Dedifferentiated amniotic fluid mesenchymal stem cell (primary cell): ENCODE measurements around the gene JAG1.
"Not testable (repeated sequence)": the region's sequence is repeated elsewhere in the genome, so short reads cannot be mapped to it uniquely, and the experiment has no call there.

Experiments used
- DNase-seq: peaks from one replicate; pipeline ENCODE4 v3.0.0-alpha.2; 2016; ENCODE audit errors: extremely low spot score

JAG1 gene

GRCh38 chr20:10611357-10611756, 62.4 kb downstream of the JAG1 start:
- no peak for DNase-seq

DNA sequence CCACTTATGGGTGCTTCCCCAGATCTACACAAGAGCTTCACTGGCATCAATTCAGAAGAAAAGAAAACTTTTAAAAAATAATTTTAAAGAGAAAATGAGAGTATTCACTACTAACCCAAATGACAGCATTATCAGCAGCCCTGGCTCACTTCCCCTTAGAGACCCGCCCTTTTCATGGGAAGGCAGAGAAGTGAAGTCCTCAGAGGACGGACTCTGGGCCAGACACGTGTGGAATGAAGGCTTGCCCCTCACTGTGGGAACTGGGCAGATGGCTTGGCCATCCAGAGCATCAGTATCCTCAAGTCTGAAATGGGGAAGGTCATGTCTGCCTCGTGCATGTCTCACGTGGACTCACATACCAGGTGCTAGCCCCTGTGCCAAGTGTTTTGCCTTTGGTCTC, 63.5 kb downstream of the JAG1 start:
- DNase-seq, result no peak

DNA sequence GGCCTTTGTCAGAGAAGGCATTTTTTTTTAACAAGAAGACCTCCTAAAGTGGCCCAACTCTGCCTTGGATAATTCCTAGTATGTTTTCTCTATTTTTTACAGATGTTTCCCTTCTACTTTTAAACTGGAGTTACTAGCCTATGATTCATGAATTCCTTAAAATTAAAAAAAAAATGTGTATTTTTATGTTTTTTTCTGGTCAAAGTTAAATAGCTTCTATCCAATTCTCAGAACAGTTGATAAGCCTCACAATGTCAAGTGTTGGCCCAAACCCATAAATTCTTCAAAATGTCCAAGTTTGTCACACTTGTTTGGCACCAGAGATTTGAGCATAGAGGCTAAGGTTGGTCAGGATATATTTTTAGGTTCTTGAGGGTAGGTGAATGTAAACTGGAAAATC, 64.0 kb downstream of the JAG1 start:
- peak; percentile 62 for DNase-seq

DNA sequence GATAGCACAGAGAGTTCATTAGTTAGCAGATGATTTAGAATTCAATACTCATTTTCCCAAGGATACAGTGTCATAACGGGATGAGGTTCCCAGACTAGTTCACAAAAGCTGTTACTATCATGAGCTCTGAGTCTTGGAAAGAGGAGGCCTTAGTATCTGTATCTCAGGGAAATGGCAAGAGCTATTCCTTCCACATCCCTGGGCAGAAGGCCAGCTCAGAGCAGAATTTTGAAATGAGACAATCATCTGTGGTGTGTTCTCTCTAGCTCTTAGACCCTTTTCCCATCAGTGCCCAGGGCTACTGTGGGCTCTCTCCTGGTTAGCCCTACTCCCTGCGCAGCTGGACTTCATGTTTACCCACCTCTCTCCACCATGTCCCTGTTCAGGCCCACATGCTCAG, 64.5 kb downstream of the JAG1 start:
- peak; percentile 53 for DNase-seq

GRCh38 chr20:10605547-10606195, 68.1 kb downstream of the JAG1 start:
- no peak for DNase-seq

- DNase-seq, result no peak
Measured at GRCh38 chr20:10604865-10605440, 68.8 kb downstream of the JAG1 start.

DNA sequence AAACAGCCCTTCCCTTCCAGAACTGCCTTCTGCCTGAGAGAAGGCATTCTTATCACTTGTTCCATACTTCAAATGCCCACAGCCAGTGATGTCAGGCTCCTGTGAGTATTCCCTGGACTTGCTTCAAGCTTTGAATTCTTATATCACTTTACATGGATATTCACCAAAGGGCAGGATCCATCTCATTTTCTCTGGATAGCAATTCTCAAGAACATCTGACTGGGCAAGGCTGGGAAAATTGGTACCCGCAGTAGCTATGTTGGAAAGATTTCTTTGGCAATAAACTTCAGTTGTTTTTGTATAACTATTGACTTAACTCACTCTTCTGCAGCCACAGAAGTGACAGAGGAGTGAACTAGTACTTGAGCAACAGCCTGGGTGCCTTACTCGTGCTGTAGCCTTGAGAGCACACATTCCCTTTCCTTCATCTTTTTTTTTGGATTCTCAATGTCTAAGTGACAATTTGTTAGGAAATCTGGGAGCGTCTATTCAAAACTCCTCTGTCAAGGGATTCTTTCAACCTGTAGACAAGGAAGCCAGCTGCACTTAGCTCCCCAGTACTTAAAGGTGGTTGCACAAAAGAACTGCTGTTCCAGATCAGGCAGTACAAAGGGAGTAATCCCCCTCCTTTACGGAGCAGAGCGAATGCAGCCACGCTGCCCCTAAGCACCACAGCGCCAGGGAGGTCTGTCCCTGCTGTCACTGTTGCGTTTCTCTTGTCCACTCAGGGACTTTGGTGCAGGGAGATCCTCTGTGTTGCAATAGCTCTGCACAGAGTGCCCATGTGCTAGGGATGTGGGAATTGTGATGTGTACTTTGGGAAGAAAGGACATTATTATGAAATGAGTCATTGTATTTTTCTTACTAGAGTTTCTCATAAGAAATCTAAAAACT, 69.6 kb downstream of the JAG1 start:
- DNase-seq, result peak; percentile 91

DNA sequence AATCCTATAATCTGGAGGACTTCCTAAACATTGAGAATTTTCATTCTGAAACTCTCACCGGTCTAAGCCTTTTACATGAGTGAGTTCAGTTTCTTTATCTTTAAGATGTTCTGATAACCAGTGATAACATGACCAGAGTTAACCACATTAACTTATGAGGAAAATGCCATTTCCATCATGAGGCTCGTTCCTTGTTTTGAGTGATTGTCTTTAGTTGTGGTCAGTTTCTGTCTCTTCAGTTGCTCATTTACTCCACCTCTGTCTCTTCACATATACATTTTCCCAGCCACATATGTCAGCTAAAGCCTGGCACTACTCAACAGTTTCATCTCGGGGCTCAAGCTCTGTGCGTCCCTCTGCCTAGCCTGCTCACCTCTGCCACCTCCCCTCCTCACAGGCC, 70.4 kb downstream of the JAG1 start:
- DNase-seq, result no peak

GRCh38 chr20:10602221-10602871, 71.5 kb downstream of the JAG1 start:
- DNase-seq, result no peak

DNA sequence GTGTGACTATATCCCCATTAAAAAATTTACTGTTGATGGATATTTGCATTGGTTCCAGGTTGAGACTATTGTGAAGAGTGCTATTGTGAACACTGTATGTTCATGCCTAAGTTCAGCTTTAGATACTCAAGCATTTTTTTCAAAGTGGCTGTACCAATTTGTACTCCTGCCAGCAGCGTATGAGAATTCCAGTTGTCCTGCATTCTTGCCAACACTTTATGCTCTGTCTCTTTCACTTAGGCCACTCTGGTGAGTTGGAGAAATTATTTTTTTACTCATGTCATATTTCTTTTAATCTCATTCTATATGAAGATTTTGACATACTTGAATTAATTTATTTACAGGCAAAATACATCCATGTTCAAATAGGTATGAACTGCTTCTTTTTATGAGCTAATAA, 76.2 kb downstream of the JAG1 start:
- DNase-seq, result no peak

- DNase-seq, result peak; percentile 67
Measured at GRCh38 chr20:10596710-10597121, 77.1 kb downstream of the JAG1 start.

DNA sequence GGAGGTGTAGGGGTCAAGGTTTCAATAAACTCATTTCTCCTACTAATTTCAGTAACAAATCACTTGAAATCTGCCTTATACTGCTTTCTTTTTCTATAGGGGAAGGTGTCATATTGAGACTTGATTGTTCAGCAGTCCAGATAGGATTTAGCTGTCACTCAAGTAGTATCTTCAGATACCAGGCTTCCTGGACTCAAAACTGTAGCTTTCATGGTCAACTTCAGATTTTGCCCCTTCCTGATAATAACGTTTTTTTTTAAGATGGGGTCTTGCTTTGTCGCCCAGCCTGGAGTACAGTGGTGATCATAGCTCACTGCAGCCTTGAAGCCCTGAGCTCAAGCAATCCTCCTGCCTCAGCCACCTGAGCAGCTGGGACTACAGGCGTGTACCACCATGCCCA, 77.8 kb downstream of the JAG1 start:
- no peak for DNase-seq

DNA sequence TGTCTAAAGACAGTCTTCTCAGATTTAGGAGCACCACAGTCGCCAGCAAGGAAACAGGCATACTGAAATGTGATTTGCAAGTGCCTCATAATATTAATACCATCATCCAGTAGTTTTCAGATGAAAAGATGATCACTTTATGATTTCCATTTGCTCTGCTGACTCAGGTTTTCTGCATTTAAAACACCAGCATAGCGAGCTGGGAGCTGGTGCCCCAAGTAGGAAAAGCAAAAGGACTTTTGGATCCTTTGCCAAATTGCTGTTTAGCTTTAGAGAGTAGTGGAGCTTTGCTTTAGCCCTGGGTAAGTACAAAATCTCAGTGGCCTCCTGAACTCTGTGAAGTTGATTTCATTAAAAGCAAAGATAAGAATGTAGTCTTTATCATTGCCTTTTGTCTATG, 78.5 kb downstream of the JAG1 start:
- no peak for DNase-seq

DNA sequence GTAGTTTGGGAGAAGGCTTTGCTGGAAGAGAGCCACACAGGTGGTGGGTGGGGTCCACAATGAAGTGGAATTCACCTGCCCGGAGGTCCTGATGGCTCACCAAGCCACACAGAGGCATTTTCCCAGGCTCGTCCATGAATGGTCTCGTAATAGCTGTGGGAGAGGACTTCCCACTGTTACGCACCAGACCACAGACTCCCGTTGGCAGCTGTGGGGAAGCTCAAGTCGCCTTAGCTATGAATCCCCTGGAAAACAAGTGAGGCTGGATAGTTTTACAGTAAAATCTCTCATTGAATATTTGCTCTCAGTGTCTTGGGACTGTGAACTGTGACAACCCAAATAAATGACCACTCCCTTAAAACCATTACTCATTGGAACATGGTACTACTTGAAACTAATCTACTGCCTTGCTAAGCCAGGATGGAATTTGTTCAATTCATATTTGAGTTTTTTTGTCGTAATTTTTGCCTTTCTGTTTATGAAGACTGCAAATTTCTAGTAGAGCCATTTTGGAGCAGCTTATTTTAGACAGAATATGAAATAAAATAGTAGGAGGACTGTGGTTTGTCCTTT, 79.4 kb downstream of the JAG1 start:
- no peak for DNase-seq

GRCh38 chr20:10591946-10592521, 81.8 kb downstream of the JAG1 start:
- no peak for DNase-seq

- DNase-seq, result no peak
Measured at GRCh38 chr20:10590950-10591671, 82.7 kb downstream of the JAG1 start.

GRCh38 chr20:10590446-10590845, 83.4 kb downstream of the JAG1 start:
- DNase-seq, result not testable (repeated sequence)
